Right cardiac atrium (tissue), 5 donors: ENCODE results near the gene TMX2. TPM values are rescaled to one million over a fixed set of nuclear protein-coding genes. Genes with fewer than 3 reads are reported as not detected.
"Not testable (repeated sequence)": the region's sequence is repeated elsewhere in the genome, so short reads cannot be mapped to it uniquely, and the experiment has no call there.

Source experiments
- ATAC-seq, 2 donors: fragments of 200-7000 bp; cut with Tn5 transposase; one replicate each; pipeline versions ENCODE4 v1.8.0 to v1.9.1; 2020; ENCODE audit warnings: moderate library complexity in 2 of 2, mild to moderate bottlenecking in 1 of 2
- DNase-seq, 3 donors: peaks; one replicate each; pipeline ENCODE4 v3.0.0-alpha.2; 2020
- H3K27ac ChIP-seq: one replicate; pipeline ENCODE4 v1.5.1; 2013; ENCODE audit warnings: mild to moderate bottlenecking, low read length, control low read depth, moderate library complexity
- H3K27me3 ChIP-seq: one replicate; pipeline ENCODE4 v1.6.1; 2013; ENCODE audit not compliant: control insufficient read depth, insufficient read depth
- H3K4me1 ChIP-seq: one replicate; pipeline ENCODE4 v1.6.1; 2013; ENCODE audit warnings: low read length; ENCODE audit not compliant: control insufficient read depth, insufficient read depth
- H3K4me3 ChIP-seq: one replicate; pipeline ENCODE4 v1.5.1; 2013; ENCODE audit warnings: low read length, control low read depth
- H3K9me3 ChIP-seq: one replicate; pipeline ENCODE4 v1.6.1; 2013; ENCODE audit warnings: low read length; ENCODE audit not compliant: control insufficient read depth
- WGBS: extraction: QIAGEN DNeasy Blood & Tissue Kit; methylation state at CpG from one replicate; pipeline ENCODE4 v1.1.7; 2013; 5-methylcytosine and 5-hydroxymethylcytosine counted together
- intact Hi-C, 4 donors: fragments of 100-400 bp; cut with DNase I; formaldehyde crosslinking; loops; one replicate each; pipeline versions ENCODE4 v1.11.0 to v1.14.0; 2022 to 2023
- polyA plus RNA-seq: library from polyadenylated mRNA; stranded (reverse); fragments of 200-250 nt; gene quantifications from one replicate; pipeline ENCODE4 v1.2.3, GENCODE V29; 2013
- total RNA-seq, 4 donors: library from RNA; stranded (reverse); fragmentation: NEBNext Ultra II Directional; extraction: Animal tissue kit (Norgen Biotek cat#: 25700); gene quantifications; one replicate each; pipeline ENCODE4 v1.2.1, GENCODE V29; 2021
- donor health status: healthy with polysubstance abuse.
- donor health status: DM: no; HTN: yes; CAD: no.
- donor health status: DM: no; HTN: no; CAD: no.
- donor health status: DM: no; HTN: yes; CAD: no; lungs with severe emphysema.
- donor health status: DM: yes; HTN: yes; CAD: no.

The TMX2 gene
- total and polyA plus RNA-seq, 5 donors = 57.4 to 78.1 (median 73.2) TPM

- Histone ChIP-seq H3K4me1 (no peaks in the 10 kb centered on the region), H3K27ac (no peak overlapping the region), H3K4me3 (peak overlapping the region; percentile 72), H3K9me3 (no peaks in the 10 kb centered on the region), H3K27me3 (no peaks in the 10 kb centered on the region)
- intact Hi-C loops = no loop called here
- 94% methylated on average over 2 of the region's 2 CpGs for WGBS
- ATAC-seq = no peak
- DNase-seq = no peak
Measured at GRCh38 chr11:57713835-57714234, 1.4 kb downstream of the TMX2 start.

GRCh38 chr11:57716726-57717125, 4.3 kb downstream of the TMX2 start:
- H3K27me3 ChIP-seq, DNase-seq, intact Hi-C loops, ATAC-seq, H3K27ac ChIP-seq, H3K4me1 ChIP-seq, H3K9me3 ChIP-seq, H3K4me3 ChIP-seq: not testable (repeated sequence)
- 97% methylated on average over 27 of the region's 34 CpGs for WGBS

- DNase-seq (no peak), ATAC-seq (no peak)
- intact Hi-C loops = no loop called here
- no peak overlapping the region for H3K27ac ChIP-seq
- no peaks in the 10 kb centered on the region for H3K9me3 ChIP-seq
- no peak overlapping the region for H3K4me3 ChIP-seq
- no peaks in the 10 kb centered on the region for H3K4me1 ChIP-seq
- WGBS = 60% methylated on average over 2 of the region's 2 CpGs
- no peaks in the 10 kb centered on the region for H3K27me3 ChIP-seq
Measured at GRCh38 chr11:57727185-57727584, 14.8 kb downstream of the TMX2 start.

- no peak for DNase-seq
- no peak overlapping the region for H3K27ac ChIP-seq
- H3K9me3 ChIP-seq = no peaks in the 10 kb centered on the region
- no peak overlapping the region for H3K4me3 ChIP-seq
- intact Hi-C loops = no loop called here
- 75% methylated on average over 7 of the region's 7 CpGs for WGBS
- no peaks in the 10 kb centered on the region for H3K4me1 ChIP-seq
- no peak for ATAC-seq
- H3K27me3 ChIP-seq = no peaks in the 10 kb centered on the region
Measured at GRCh38 chr11:57728829-57729228, 16.4 kb downstream of the TMX2 start.

- Histone ChIP-seq H3K4me3 (no peak overlapping the region), H3K9me3 (no peaks in the 10 kb centered on the region), H3K27ac (no peak overlapping the region), H3K4me1 (no peaks in the 10 kb centered on the region), H3K27me3 (no peaks in the 10 kb centered on the region)
- WGBS = 96% methylated on average over 7 of the region's 7 CpGs
- intact Hi-C loops = no loop called here
- ATAC-seq = no peak
- DNase-seq = no peak
Measured at GRCh38 chr11:57729479-57729878, 17.1 kb downstream of the TMX2 start.

GRCh38 chr11:57732661-57733060, 20.3 kb downstream of the TMX2 start:
- H3K4me3 ChIP-seq = no peak overlapping the region
- ATAC-seq = no peak
- 96% methylated on average over 1 of the region's 1 CpG for WGBS
- intact Hi-C loops = no loop called here
- H3K9me3 ChIP-seq = no peaks in the 10 kb centered on the region
- no peaks in the 10 kb centered on the region for H3K27me3 ChIP-seq
- DNase-seq = no peak
- no peak overlapping the region for H3K27ac ChIP-seq
- no peaks in the 10 kb centered on the region for H3K4me1 ChIP-seq

- H3K27ac ChIP-seq = no peak overlapping the region
- intact Hi-C loops = no loop called here
Measured at GRCh38 chr11:57735619-57736298, 23.4 kb downstream of the TMX2 start.

GRCh38 chr11:57741132-57742086, 29.0 kb downstream of the TMX2 start, which contains the start of gene SELENOH:
TSS of gene SELENOH (plus strand) at chr11:57741491. CDS start at chr11:57741596, 105 bp downstream.
- Histone ChIP-seq H3K27me3 (no peaks in the 10 kb centered on the region), H3K9me3 (no peaks in the 10 kb centered on the region), H3K4me1 (peaks cover 1% of the 10 kb centered on the region), H3K4me3 (peak within 1 kb of the TSS; percentile 65), H3K27ac (peak within 1 kb of the TSS; percentile 85)
- peak; percentile 97 to 98 (median 98) for DNase-seq
- intact Hi-C loops = loop anchor here in 2 of 4 donors (10.0 kb wide), 1 partner anchor 63 kb away; no protein-coding TSS in a partner anchor
- under 1% methylated on average over 75 of the region's 75 CpGs for WGBS
- peak; percentile 98 to 99 for ATAC-seq

More at GRCh38 chr11:57735619-57736298, 23.4 kb downstream of the TMX2 start:
- Histone ChIP-seq H3K4me3 (no peak overlapping the region), H3K9me3 (no peaks in the 10 kb centered on the region), H3K27me3 (no peaks in the 10 kb centered on the region), H3K4me1 (no peaks in the 10 kb centered on the region)
- ATAC-seq (peak in 1 of 2 donors; percentile 6), DNase-seq (no peak)
- WGBS = 66% methylated on average over 3 of the region's 3 CpGs

- H3K4me3 ChIP-seq = peak overlapping the region; percentile 65
- no peaks in the 10 kb centered on the region for H3K9me3 ChIP-seq
- DNase-seq = no peak
- ATAC-seq = no peak
- 2% methylated on average over 10 of the region's 10 CpGs for WGBS
- no peaks in the 10 kb centered on the region for H3K27me3 ChIP-seq
- peaks cover 1% of the 10 kb centered on the region for H3K4me1 ChIP-seq
- H3K27ac ChIP-seq = peak overlapping the region; percentile 85
- intact Hi-C loops = loop anchor here in 2 of 4 donors (10.0 kb wide), 1 partner anchor 63 kb away; no protein-coding TSS in a partner anchor
Measured at GRCh38 chr11:57742087-57742452, 29.7 kb downstream of the TMX2 start.

- ATAC-seq = no peak
- DNase-seq = no peak
- Histone ChIP-seq H3K4me1 (peaks cover 1% of the 10 kb centered on the region), H3K9me3 (no peaks in the 10 kb centered on the region), H3K27ac (no peak overlapping the region), H3K27me3 (no peaks in the 10 kb centered on the region), H3K4me3 (no peak overlapping the region)
- 80% methylated on average over 2 of the region's 2 CpGs for WGBS
- intact Hi-C loops = loop anchor here in 2 of 4 donors (10.0 kb wide), 1 partner anchor 60 kb away; no protein-coding TSS in a partner anchor
Measured at GRCh38 chr11:57744357-57744756, 32.0 kb downstream of the TMX2 start.

- WGBS = 76% methylated on average over 5 of the region's 5 CpGs
- H3K27me3 ChIP-seq = no peaks in the 10 kb centered on the region
- H3K27ac ChIP-seq = no peak overlapping the region
- DNase-seq (no peak), ATAC-seq (no peak)
- no peak overlapping the region for H3K4me3 ChIP-seq
- peaks cover 1% of the 10 kb centered on the region for H3K4me1 ChIP-seq
- no peaks in the 10 kb centered on the region for H3K9me3 ChIP-seq
- intact Hi-C loops = loop anchor here in 2 of 4 donors (10.0 kb wide), 1 partner anchor 60 kb away; no protein-coding TSS in a partner anchor
Measured at GRCh38 chr11:57745206-57745605, 32.8 kb downstream of the TMX2 start.
